Stimulated activated CD4-positive, alpha-beta T cell treated with anti-CD3 and anti-CD28 coated beads, Interleukin-12 subunit alpha, Interleukin-12 subunit beta, amount 100 ng/mL, for 48 hours (primary cell): ENCODE data around the gene RBM20.

Source experiments
- DNase-seq, 3 donors: peaks; one replicate each; pipeline ENCODE4 v3.0.0-alpha.2; 2020; ENCODE audit warnings: low read depth in 2 of 3, low spot score in 1 of 3

The RBM20 gene

GRCh38 chr10:110845756-110846620, 201.9 kb downstream of the RBM20 start:
- DNase-seq, result no peak

- DNase-seq, result no peak
Observed at GRCh38 chr10:110847374-110847773, 203.2 kb downstream of the RBM20 start.

DNA sequence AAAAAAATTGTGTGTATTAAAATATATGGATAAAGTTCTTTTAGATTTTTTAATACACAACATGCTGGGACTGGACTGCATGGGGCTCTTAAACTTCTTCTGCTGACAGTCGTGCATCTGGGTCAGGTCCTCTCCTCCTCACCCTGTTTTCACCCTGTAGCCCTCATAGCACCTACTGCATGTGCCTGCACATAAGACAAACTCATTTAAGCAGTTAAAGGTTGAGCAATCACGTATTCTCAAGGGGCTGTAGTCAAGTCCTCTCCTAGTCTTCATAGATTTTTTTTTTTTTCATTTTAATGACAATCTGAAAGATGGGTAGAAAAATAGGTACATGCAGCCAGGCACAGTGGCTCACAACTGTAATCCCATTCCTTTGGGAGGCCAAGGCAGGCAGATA, 204.0 kb downstream of the RBM20 start:
- no peak for DNase-seq

DNA sequence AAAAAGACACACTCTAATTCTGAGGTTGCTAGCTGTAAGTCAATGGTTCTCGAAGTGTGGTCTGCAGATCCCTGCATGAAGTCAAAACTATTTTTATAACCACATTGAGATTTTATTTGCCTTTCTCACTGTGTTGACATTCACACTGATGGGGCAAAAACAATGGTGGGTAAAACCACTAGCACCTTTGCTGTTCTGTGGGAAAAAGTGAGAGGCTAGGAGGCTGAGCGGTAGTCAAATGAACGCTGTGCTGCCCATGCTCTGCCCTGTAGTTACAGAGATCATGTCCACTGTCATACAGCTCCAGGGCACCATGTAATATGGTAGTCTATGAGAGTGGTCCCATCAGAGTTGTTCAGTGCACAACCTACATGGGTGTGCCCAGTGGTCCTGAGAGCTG, 206.0 kb downstream of the RBM20 start:
- DNase-seq, result no peak

DNA sequence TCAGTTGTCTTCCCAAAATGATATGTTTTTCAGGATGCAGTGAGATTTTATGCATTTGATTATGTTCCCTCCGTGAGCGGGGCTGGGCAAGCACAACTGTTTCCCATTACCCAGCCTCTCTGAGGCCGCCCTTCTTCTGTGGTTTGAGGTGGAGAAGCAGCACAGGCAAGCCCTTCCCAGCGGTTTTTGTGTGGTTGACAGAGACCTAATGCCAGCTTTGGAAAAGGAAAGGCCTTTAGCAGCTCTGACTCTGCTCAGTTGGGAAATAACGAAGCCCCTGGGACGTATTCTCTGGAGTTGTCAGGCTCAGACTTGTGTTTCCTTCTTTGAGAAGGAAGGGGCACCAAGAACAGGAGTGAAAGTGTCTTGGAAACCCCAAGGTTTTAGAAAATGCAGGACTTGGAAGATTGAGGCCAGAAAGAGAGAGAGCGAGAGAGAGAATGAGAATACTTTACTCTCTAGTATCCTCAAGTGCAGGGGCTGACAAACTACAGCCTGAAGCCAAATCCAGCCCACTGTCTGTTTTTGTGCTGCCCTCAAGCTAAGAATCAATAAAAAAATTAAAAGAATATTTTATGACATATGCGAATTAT, 207.0 kb downstream of the RBM20 start:
- DNase-seq, result no peak

- DNase-seq, result no peak
Observed at GRCh38 chr10:110852255-110852896, 208.2 kb downstream of the RBM20 start.

- no peak for DNase-seq
Observed at GRCh38 chr10:110852947-110853346, 208.8 kb downstream of the RBM20 start.

DNA sequence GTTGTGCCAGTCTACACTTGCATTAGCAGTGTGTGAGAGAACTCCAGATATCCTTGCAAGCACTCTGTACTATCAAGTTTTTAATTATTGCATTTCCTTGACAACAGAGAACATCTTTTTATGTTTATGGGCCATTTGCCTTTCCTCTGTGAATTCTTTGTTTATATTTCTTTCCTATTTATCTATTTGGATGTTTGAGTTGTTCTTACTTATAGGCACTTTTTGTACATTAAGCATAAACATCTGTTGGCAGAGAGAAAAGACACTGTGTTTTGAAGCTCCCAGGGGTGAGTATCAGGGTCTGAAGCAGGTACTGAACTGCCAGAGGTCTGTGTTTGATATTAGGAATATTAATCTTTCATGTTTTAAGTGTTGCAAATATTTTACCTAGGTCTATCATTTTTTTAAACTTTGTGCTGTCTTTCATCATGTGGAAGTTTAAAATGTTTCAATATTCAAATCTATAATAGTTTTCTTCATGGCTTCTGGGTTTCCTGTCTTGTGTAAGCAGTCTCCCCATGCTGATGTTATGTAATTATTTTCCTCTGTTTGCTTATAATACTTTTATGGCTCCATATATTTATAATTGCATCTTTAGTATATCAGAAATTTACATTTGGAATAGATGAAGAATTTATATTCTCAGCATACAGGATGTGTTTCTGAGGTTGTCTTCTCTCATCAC, 209.9 kb downstream of the RBM20 start:
- no peak for DNase-seq

DNA sequence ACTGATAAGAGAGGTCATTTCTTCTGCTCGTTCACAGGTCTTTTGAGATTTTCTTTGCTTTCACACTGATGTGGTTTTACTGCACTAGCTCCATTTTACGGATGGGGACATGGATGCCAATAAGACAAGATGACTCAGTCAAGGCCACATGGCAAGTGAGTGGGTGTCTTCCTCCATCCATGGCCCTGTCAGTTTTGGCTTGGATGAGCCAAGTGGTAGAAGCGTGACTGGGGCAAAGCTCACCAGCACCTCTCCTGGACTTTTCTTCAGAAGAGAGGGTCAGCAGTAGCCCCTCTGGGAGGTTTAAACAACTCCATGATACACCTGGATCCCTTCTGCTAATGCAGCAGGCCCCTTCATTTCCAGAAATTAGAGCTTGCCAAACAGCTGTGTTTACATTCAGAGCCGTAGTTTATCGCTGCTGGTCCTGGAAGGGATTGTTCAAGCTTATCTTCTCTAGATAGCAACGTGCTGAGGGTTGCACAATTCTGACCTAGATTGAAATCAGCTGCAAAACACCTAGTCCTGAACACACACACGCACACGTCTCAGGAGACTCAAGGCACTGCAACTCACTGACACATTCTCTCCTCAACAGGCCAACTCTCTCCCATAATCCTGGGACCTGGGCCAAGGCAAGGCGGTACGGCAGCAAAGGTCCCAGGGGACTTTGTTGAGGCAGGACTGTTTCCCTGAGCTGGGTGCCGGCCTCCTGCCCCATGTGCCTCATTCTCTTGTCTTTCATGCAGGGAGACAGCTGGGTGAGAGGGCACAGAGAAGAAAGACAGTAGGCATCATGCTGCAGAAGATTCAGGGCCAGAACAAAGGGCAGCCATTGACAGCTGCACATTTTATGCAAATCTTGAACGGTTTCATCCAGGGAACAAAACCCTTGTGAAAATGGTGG, 213.4 kb downstream of the RBM20 start:
- DNase-seq, result no peak

GRCh38 chr10:110858297-110858934, 214.3 kb downstream of the RBM20 start:
- no peak for DNase-seq

DNA sequence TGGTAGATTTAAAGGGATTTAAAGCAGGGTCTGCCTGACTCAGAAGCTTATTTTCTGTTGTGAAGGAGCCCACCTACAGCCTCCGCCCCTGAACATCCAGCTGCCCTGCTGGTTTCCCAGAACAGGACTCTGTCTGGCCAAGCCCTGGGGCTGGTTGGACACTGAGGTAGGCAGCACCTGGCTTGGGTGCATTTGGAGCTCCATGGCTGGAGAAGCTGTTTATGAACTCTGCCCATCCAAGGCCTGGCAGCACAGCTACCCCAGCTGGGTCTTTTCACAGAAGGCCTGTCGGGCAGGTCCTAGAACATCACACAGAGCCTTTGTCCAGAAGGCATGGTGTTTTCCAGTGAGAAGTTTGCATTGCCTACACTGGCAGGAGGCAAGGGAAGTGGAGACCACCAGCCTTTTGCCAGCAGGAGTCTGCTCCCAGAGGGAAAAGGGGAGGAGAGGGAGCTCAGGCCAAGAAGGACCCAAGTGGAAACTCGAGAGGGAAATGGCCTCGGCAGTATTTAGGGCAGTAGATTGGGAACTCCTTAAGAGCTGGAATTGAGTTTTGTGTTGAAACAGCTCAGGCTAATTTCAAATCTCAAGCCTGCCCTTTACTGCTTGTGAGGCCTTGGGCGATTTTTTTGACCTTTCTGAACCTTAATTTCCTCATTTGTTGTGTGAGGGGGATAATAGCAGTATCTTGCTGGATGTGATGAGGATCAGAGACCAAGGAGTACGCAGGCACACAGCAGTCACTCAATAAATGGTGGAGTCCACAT, 215.3 kb downstream of the RBM20 start:
- DNase-seq, result no peak

DNA sequence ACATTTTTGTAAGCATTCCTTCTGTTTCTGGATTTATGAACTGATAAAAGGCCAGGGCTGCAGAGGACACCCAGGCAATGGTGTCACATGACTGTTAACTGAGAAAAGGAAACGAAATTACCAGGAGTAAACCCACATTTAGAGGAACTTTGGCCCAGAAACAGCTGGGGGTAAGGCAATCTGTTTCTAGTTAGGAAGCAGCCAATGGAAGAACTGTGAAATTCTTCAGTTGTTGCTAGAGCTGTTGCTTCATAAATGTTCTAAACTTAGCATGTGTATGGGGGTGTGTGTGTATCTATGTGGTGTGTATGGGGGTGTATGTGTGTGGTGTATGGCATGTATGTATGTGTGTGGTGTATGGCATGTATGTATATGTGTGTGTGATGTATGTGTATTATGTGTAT, 215.8 kb downstream of the RBM20 start:
- DNase-seq, result no peak

GRCh38 chr10:110860576-110861241, 216.6 kb downstream of the RBM20 start:
- no peak for DNase-seq

- DNase-seq, result no peak
Observed at GRCh38 chr10:110861476-110861875, 217.3 kb downstream of the RBM20 start.

GRCh38 chr10:110861930-110862649, 218.0 kb downstream of the RBM20 start:
- no peak for DNase-seq

DNA sequence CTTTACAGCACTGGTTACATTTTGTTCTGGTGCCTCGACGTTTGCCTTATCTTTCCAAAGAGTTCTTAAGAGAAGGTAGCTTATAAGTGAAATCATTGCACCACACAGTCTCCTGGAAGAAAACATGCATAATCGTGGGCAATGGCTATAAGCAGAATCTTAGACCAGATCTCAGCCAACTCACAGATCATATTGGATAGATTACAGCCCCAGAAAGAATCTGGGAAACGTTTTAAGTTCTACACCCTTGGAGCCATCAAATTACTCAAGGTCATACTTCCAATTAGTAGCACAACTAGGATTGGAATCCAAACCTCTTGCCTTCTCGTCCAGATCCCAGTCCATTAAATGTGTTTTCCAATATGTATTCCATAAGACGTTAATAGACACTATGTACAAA, 218.8 kb downstream of the RBM20 start:
- no peak for DNase-seq

DNA sequence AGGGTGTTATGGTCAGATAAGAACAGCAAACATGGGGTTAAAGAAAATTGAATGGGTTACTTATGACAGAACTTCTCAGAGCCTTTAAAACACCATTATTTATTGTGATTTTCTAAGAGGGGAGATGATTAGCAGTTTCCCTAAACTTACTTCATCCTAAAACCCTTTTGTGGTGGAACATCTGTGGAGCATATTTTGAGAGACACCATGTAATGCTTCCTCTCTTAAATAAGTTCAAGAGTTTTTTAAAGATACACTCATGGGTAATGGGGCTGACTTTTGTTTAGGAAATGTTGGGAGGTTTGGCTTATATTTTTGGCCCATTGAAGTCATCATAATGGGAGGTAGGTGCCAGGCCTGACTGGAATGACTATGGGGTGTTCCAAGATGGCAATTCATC, 219.2 kb downstream of the RBM20 start:
- DNase-seq, result no peak

DNA sequence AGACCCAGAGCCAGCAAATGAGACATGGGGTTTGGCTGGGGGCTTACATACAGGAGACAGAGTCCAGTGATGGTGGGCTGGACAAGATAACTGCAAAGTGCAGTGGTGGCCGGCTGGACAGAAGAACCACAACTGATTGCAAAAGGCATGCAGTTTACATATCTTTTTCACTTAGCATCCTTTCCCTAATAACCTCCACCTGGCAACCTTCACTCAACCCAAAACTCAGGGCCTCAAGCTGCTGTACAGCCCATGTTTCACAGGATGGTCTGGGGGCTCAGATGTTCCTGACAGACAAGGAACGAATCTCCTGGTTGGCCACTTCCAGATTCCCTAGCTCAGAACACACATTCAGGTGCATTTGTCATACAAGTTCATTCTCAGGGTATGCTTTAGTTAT, 219.8 kb downstream of the RBM20 start:
- DNase-seq, result no peak
